ENCODE results near the gene MED10.

Gene MED10

DNA sequence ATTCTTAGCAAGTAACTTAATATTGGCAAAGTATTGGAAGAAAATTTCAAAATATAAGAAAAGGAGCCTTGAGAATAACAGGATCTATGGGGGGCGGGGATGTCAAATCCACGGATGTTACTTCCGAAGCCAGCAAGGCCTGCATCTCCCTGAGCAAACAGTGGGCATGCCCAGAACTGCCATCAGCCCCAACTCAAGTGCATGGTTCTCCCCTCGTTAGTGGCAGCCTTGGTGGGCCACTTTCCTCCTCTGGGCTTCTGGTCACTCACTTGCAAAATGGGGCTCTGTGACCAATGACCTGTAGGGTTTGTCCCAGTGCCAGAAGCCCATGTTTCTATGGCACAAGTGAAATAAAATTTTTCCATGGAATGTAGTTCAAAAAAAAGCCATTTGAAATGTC is 27.2 kb upstream of the MED10 start:
- H3K27ac ChIP-seq = no peak overlapping the region
- TF ChIP-seq, protein P1, sequence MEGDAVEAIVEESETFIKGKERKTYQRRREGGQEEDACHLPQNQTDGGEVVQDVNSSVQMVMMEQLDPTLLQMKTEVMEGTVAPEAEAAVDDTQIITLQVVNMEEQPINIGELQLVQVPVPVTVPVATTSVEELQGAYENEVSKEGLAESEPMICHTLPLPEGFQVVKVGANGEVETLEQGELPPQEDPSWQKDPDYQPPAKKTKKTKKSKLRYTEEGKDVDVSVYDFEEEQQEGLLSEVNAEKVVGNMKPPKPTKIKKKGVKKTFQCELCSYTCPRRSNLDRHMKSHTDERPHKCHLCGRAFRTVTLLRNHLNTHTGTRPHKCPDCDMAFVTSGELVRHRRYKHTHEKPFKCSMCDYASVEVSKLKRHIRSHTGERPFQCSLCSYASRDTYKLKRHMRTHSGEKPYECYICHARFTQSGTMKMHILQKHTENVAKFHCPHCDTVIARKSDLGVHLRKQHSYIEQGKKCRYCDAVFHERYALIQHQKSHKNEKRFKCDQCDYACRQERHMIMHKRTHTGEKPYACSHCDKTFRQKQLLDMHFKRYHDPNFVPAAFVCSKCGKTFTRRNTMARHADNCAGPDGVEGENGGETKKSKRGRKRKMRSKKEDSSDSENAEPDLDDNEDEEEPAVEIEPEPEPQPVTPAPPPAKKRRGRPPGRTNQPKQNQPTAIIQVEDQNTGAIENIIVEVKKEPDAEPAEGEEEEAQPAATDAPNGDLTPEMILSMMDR (conservative IDR thresholded peaks at IDR 0.05) = no peak
- no peak for TF ChIP-seq ZFX (IDR thresholded peaks at IDR 0.05)

DNA sequence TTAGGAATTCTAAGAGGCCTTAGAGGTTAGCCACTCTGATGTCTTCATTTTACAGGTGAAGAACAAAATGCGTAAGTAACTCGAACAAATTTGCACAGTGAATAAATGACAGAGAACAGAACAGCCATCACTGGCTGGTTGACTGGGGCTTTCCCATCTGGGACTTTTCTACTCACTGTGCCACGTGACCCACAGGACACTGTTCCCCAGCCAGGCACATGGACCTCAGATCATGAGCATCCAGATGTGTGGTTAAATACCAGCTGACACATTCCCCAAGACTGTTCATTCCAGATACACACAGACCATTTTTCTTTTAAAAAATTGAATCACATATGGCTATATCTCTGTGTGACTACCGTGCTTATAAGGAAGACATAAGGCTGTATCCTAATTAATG is 25.8 kb upstream of the MED10 start:
- TF ChIP-seq, protein P1 (conservative IDR thresholded peaks at IDR 0.05) = no peak
- no peak for TF ChIP-seq ZFX (IDR thresholded peaks at IDR 0.05)
- no peak overlapping the region for H3K27ac ChIP-seq

DNA sequence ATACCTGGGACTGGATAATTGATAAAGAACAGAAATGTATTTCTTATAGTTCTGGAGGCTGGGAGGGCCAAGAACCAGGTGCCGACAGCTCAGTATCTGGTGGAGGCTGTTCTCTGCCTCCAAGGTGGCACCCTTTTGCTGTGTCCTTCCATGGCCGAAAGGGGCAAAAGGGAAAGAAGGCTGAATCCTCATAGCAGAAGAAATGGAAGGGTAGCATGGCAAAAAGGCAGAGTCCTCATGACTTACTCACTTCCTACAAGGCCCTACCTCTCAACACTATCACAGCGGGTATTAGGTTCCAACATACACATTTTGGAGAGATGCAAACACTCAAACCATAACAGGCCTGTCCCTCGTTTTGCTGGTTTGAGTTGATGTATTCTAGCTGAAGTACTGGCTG is 25.1 kb upstream of the MED10 start:
- no peak for TF ChIP-seq ZFX (IDR thresholded peaks at IDR 0.05)
- TF ChIP-seq, protein P1 (conservative IDR thresholded peaks at IDR 0.05) = no peak
- no peak overlapping the region for H3K27ac ChIP-seq

DNA sequence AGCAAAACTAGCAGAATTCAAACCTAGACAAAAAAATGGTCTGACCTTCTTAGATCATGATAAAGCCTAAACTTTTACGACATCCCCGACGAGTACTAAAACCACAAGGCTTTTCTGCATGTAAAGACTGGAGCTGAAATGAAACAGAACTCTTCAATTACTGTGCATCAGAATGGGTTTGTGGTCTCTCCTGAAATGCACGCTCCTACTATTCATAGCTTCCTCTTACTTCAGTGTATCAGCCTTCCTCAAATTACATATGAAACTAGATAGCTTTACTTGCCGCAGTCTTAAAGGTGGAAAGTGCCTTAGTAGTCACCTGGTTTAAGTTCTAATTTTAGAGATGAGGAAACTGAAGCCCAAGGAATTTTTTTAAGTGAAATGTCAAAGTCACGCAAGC is 24.6 kb upstream of the MED10 start:
- H3K27ac ChIP-seq = no peak overlapping the region
- TF ChIP-seq ZFX (IDR thresholded peaks at IDR 0.05) = no peak
- TF ChIP-seq, protein P1 (conservative IDR thresholded peaks at IDR 0.05) = no peak

DNA sequence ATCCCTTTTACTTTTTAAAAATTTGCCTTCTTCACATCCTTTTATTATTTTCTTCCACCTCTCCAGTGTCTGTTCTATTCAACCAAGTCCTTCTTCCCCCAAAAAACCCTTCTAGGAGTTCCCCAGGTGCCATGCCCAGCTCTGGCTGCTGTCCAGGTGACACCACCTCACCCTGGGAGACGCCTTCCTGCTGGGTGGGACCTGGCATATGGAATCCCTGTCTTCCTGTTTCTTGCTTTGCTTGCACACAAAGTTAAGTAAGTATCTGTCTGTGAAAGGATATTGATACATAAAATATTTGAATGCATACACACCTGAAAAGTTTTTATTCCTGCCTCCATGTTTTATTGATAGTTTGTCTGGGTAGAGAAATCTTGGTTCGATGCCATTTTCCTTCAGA is 23.1 kb upstream of the MED10 start:
- no peak overlapping the region for H3K27ac ChIP-seq
- no peak for TF ChIP-seq ZFX (IDR thresholded peaks at IDR 0.05)
- TF ChIP-seq, protein P1 (conservative IDR thresholded peaks at IDR 0.05) = no peak

DNA sequence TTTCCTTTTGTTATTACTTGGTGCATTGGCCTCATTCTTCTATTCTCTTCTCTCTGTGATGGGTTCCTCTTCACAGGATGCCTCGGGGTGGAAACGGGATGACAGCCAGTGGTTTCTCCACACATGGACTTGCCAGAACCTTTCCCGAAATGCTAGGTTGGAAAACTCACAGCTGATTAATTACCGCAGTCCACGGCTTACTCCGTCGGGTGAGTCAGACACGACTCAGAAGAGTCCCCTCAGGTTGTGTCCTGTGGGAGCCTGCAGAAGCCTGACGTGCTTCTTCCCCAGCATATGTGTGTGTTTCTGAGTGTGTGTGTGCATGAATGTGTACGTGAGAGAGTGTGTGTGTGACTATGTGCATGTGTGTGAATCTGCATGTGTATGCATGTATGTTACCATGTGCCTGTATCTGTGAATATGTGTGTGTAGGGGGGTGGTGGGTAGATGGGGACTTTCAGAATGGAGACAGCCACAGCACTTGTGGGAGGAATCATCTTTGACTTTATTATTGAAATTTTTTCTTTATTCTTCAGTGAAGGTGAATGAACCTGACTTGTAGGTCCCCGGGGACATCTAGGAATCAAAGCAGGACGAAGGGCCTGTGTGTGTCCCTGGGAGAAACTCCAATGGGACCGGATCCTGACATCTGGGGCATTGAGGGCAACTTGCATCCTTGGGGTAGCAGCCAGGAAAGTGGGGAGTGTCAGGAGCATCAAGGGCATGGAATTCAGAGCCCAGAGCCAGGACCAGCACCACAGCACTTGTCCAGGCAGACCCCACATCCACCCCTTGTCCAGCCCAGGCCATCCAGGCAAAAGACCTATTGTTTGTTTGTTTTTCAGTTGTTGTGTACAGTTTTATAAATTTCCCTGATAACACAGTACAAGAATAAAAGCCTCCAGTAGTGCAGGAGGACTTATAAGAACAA is 21.9 kb upstream of the MED10 start:
- TF ChIP-seq, protein P1 (conservative IDR thresholded peaks at IDR 0.05) = no peak
- no peak for TF ChIP-seq ZFX (IDR thresholded peaks at IDR 0.05)
- no peak overlapping the region for H3K27ac ChIP-seq

DNA sequence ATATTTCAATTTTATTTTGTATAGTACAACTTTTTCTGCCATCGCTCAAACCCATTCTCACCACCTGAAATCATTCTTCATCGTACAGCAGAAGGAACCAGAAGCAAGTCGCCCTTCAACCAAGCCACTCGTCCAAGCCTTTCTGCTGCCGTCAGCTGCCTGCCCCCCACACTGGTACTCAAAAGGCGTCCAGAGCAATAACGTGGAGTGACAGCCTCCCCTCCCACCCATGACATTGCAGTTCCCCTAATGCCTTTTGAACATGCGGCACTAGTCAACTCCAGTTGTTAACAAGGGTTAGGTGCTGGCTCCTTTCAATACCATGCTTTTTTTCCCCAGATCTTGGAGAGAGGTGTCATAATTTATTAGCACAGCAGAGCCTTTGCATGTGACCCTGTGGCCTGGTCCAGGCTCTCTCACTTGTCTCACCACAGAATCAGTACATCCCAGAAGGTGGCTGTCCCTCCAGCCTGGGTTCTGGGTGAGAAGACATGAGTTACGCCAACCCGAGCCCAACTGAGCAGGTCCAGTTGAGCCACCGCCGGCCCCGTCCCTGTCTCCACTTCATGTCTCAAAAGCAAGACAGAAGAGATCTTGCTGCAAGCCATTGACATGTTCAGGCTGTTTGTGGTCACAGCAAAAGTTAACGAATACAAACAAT is 20.4 kb upstream of the MED10 start:
- TF ChIP-seq, protein P1 (conservative IDR thresholded peaks at IDR 0.05) = no peak
- no peak for TF ChIP-seq ZFX (IDR thresholded peaks at IDR 0.05)
- H3K27ac ChIP-seq = no peak overlapping the region
